LoVo (cell line): ENCODE measurements around the gene OR1D5.
"Not testable (repeated sequence)": the region's sequence is repeated elsewhere in the genome, so short reads cannot be mapped to it uniquely, and the experiment has no call there.

Experiments used
- DNase-seq: peaks from one replicate; pipeline ENCODE4 v3.0.0-alpha.2; 2016; ENCODE audit warnings: low spot score

OR1D5 gene

GRCh38 chr17:3063507-3063906, at the start of gene OR1D5:
Gene OR1D5, minus strand, starts transcription at chr17:3063607. Its CDS starts 0 bp downstream, at chr17:3063607.
- not testable (repeated sequence) for DNase-seq

- no peak for DNase-seq
Observed at GRCh38 chr17:3104322-3104721, 40.9 kb upstream of the OR1D5 start, which contains the start of gene OR1D2. Gene OR1D2, minus strand, starts transcription at chr17:3104422. Its CDS starts 11,426 bp downstream, at chr17:3092996.

- DNase-seq: not testable (repeated sequence)
Observed at GRCh38 chr17:3073850-3074249, 10.4 kb upstream of the OR1D5 start.

GRCh38 chr17:3065192-3065591, 1.8 kb upstream of the OR1D5 start:
- not testable (repeated sequence) for DNase-seq

- DNase-seq: not testable (repeated sequence)
Observed at GRCh38 chr17:3062824-3063377, 506 bp downstream of the OR1D5 start.

- DNase-seq: not testable (repeated sequence)
Observed at GRCh38 chr17:3054868-3055267, 8.5 kb downstream of the OR1D5 start.

- no peak for DNase-seq
Observed at GRCh38 chr17:3049705-3050295, 13.6 kb downstream of the OR1D5 start.

- DNase-seq: peak; percentile 97
Observed at GRCh38 chr17:3048727-3049471, 14.5 kb downstream of the OR1D5 start.

- no peak for DNase-seq
Observed at GRCh38 chr17:3046753-3047152, 16.7 kb downstream of the OR1D5 start.

GRCh38 chr17:3043737-3044365, 19.6 kb downstream of the OR1D5 start:
- no peak for DNase-seq

- no peak for DNase-seq
Observed at GRCh38 chr17:3040882-3041281, 22.5 kb downstream of the OR1D5 start.

GRCh38 chr17:3039736-3040135, 23.7 kb downstream of the OR1D5 start:
- DNase-seq: no peak

GRCh38 chr17:3038941-3039340, 24.5 kb downstream of the OR1D5 start:
- DNase-seq: no peak

- no peak for DNase-seq
Observed at GRCh38 chr17:3037259-3037658, 26.1 kb downstream of the OR1D5 start.

- no peak for DNase-seq
Observed at GRCh38 chr17:3036800-3037199, 26.6 kb downstream of the OR1D5 start.

GRCh38 chr17:3035968-3036280, 27.5 kb downstream of the OR1D5 start:
- DNase-seq: no peak

GRCh38 chr17:3035256-3035967, 28.0 kb downstream of the OR1D5 start:
- no peak for DNase-seq

GRCh38 chr17:3034578-3034920, 28.9 kb downstream of the OR1D5 start:
- DNase-seq: no peak

- DNase-seq: no peak
Observed at GRCh38 chr17:3033741-3034577, 29.4 kb downstream of the OR1D5 start.

- DNase-seq: no peak
Observed at GRCh38 chr17:3033248-3033640, 30.2 kb downstream of the OR1D5 start.
